HCT116 (cell line): ENCODE results near the gene DUOXA2. TPM values are rescaled to one million over a fixed set of nuclear protein-coding genes. Genes with fewer than 3 reads are reported as not detected.

Source experiments
- ATAC-seq: fragments of 200-7000 bp; cut with Tn5 transposase; 2 replicates; pipeline ENCODE4 v1.9.1; 2020; ENCODE audit warnings: mild to moderate bottlenecking, moderate library complexity
- BruUV-seq: library from RNA; stranded (reverse); fragments of 400-500 nt; replicated peaks from 2 replicates; lab custom pipeline; 2021; lab: Mats Ljungman, UMichigan
- CTCF ChIA-PET: fragments of 300-600 bp; sonication (Branson Sonifier 250); formaldehyde crosslinking; loops from one replicate; lab custom pipeline; 2021; ENCODE audit warnings: antibody characterized with exemption; lab: Charles Lee
- POLR2A ChIA-PET: fragments of 300-600, 350-600 bp; sonication (Branson Sonifier 250); formaldehyde crosslinking; loops from one replicate; lab custom pipeline; 2021; ENCODE audit warnings: antibody characterized with exemption; lab: Charles Lee
- RAD21 ChIA-PET, 2 experiments: fragments of 300-600 bp; sonication (Branson Sonifier 250); formaldehyde crosslinking; loops; one replicate each; lab custom pipeline; 2023; ENCODE audit warnings: low total read pairs in 2 of 2; ENCODE audit not compliant: uncharacterized antibody in 2 of 2, unreplicated experiment in 2 of 2, low non-redundant PET in 1 of 2; lab: Charles Lee
- DNase-seq: peaks from one replicate; pipeline ENCODE4 v3.0.0-alpha.2; 2010; ENCODE audit warnings: low read depth, low spot score
- H2AFZ ChIP-seq: fragments of 200-600 bp; shearing (Covaris generic), sonication (generic); 2 replicates; pipeline ENCODE4 v1.6.1; 2017; ENCODE audit warnings: low read depth, mixed run types, mixed read lengths, antibody characterized with exemption, low read length; ENCODE audit not compliant: poor library complexity, severe bottlenecking
- H3K27ac ChIP-seq: 2 replicates; pipeline ENCODE4 v1.5.1; 2012; ENCODE audit warnings: low read depth, low read length
- H3K27me3 ChIP-seq: fragments of 200-600 bp; sonication (generic); 2 replicates; pipeline ENCODE4 v1.6.1; 2016; ENCODE audit warnings: mixed run types, low read length, mixed read lengths; ENCODE audit not compliant: insufficient read depth
- H3K36me3 ChIP-seq, 2 experiments: fragments of 200-500 bp in 1 of 2; fragments of 200-600 bp in 1 of 2; sonication (Bioruptor generic) in 1 of 2; sonication (generic) in 1 of 2; 2 replicates each; pipeline versions ENCODE4 v1.5.1 to v1.6.1; 2014 to 2016; ENCODE audit warnings: low read length in 2 of 2, inconsistent platforms in 1 of 2, mixed read lengths in 1 of 2, mixed run types in 1 of 2; ENCODE audit not compliant: insufficient read depth in 2 of 2, control insufficient read depth in 1 of 2
- H3K4me1 ChIP-seq, 2 experiments: fragments of 200-600 bp in 1 of 2; sonication (generic) in 1 of 2; 2 replicates each; pipeline versions ENCODE4 v1.5.1 to v1.6.1; 2012 to 2017; ENCODE audit warnings: low read length in 2 of 2, inconsistent platforms in 1 of 2, mild to moderate bottlenecking in 1 of 2, mixed read lengths in 1 of 2, mixed run types in 1 of 2, moderate library complexity in 1 of 2; ENCODE audit not compliant: insufficient read depth in 2 of 2, control insufficient read depth in 1 of 2
- H3K4me2 ChIP-seq: fragments of 200-600 bp; sonication (generic); 2 replicates; pipeline ENCODE4 v1.6.1; 2017; ENCODE audit warnings: mixed run types, low read length, mixed read lengths
- H3K4me3 ChIP-seq, 2 experiments: fragments of 200-600 bp in 1 of 2; sonication (generic) in 1 of 2; replicated peaks in 1 of 2; 2 replicates each; pipeline ENCODE4 v1.5.1; 2011 to 2016; ENCODE audit warnings: low read length in 2 of 2, control low read depth in 1 of 2, low read depth in 1 of 2, mild to moderate bottlenecking in 1 of 2, mixed read lengths in 1 of 2, mixed run types in 1 of 2
- H3K79me2 ChIP-seq: fragments of 200-600 bp; sonication (generic); 2 replicates; pipeline ENCODE4 v1.6.1; 2017; ENCODE audit warnings: mild to moderate bottlenecking, mixed run types, low read length, moderate library complexity, mixed read lengths; ENCODE audit not compliant: insufficient read depth
- H3K9ac ChIP-seq: fragments of 200-600 bp; sonication (generic); 2 replicates; pipeline ENCODE4 v1.6.1; 2016; ENCODE audit warnings: low read length, mixed read lengths
- H3K9me2 ChIP-seq: fragments of 200-600 bp; sonication (generic), shearing (Covaris generic); 2 replicates; pipeline ENCODE4 v1.6.1; 2017; ENCODE audit warnings: mixed run types, mild to moderate bottlenecking, moderate library complexity; ENCODE audit not compliant: insufficient read depth
- H3K9me3 ChIP-seq, 2 experiments: fragments of 200-500 bp in 1 of 2; fragments of 200-600 bp in 1 of 2; sonication (Bioruptor generic) in 1 of 2; sonication (generic) in 1 of 2; 2 replicates each; pipeline ENCODE4 v1.6.1; 2014 to 2017; ENCODE audit warnings: low read length in 2 of 2, mixed read lengths in 2 of 2, inconsistent platforms in 1 of 2, low read depth in 1 of 2, mild to moderate bottlenecking in 1 of 2, mixed run types in 1 of 2, moderate library complexity in 1 of 2; ENCODE audit not compliant: control insufficient read depth in 1 of 2, insufficient read depth in 1 of 2
- H4K20me1 ChIP-seq: fragments of 200-600 bp; sonication (generic), shearing (Covaris generic); 2 replicates; pipeline ENCODE4 v1.6.1; 2017; ENCODE audit warnings: mixed run types, mild to moderate bottlenecking, moderate library complexity; ENCODE audit not compliant: insufficient read depth
- CEBPB ChIP-seq: IDR thresholded peaks from 2 replicates; pipeline ENCODE4 v1.6.1; 2012; ENCODE audit warnings: low read depth
- EGR1 ChIP-seq: IDR thresholded peaks from 2 replicates; pipeline ENCODE4 v1.6.1; 2012; ENCODE audit warnings: low read depth
- EZH2phosphoT487 ChIP-seq: fragments of 200-600 bp; IDR thresholded peaks from 2 replicates; pipeline ENCODE4 v1.6.1; 2018; ENCODE audit warnings: antibody characterized with exemption, borderline replicate concordance
- JUND ChIP-seq: IDR thresholded peaks from 2 replicates; pipeline ENCODE4 v1.6.1; 2012
- MAX ChIP-seq: IDR thresholded peaks from 2 replicates; pipeline ENCODE4 v1.6.1; 2012
- POLR2AphosphoS5 ChIP-seq: IDR thresholded peaks from 2 replicates; pipeline ENCODE4 v1.6.1; 2011; ENCODE audit warnings: mild to moderate bottlenecking, low read depth, low read length, moderate library complexity
- RAD21 ChIP-seq: IDR thresholded peaks from 2 replicates; pipeline ENCODE4 v1.6.1; 2012; ENCODE audit warnings: low read depth, mild to moderate bottlenecking
- SIN3A ChIP-seq: IDR thresholded peaks from 2 replicates; pipeline ENCODE4 v1.6.1; 2012; ENCODE audit warnings: low read depth
- SP1 ChIP-seq: IDR thresholded peaks from 2 replicates; pipeline ENCODE4 v1.6.1; 2012; ENCODE audit warnings: low read depth
- TCF7L2 ChIP-seq: IDR thresholded peaks from 2 replicates; pipeline ENCODE4 v1.7.0; 2011; ENCODE audit warnings: borderline replicate concordance, inconsistent platforms; ENCODE audit not compliant: insufficient read depth, insufficient read length; ENCODE audit errors: extremely low read depth
- YY1 ChIP-seq: IDR thresholded peaks from 2 replicates; pipeline ENCODE4 v1.6.1; 2011; ENCODE audit warnings: low read length, low read depth, moderate library complexity, mild to moderate bottlenecking; ENCODE audit not compliant: insufficient replicate concordance; ENCODE audit errors: extremely low read depth
- ZNF274 ChIP-seq: fragments of 200-500 bp; sonication (Bioruptor generic); IDR thresholded peaks from 2 replicates; pipeline ENCODE4 v1.6.1; 2014; ENCODE audit warnings: mild to moderate bottlenecking, low read depth, low read length, inconsistent platforms
- intact Hi-C: fragments of 100-400 bp; cut with micrococcal nuclease; formaldehyde crosslinking; loops from 2 replicates; pipeline ENCODE4 v1.10.0; 2022
- total RNA-seq: library from RNA; stranded (reverse); gene quantifications from one replicate; pipeline ENCODE4 v1.2.1, GENCODE V29; 2021; ENCODE audit not compliant: unreplicated experiment
- TF ChIP-seq, protein P1 (sequence below): IDR thresholded peaks from 2 replicates; pipeline ENCODE4 v1.6.1; 2011; ENCODE audit warnings: mild to moderate bottlenecking, low read length, moderate library complexity; ENCODE audit not compliant: insufficient replicate concordance; ENCODE audit errors: extremely low read depth
- TF ChIP-seq, protein P2 (sequence below): IDR thresholded peaks from 2 replicates; pipeline ENCODE4 v1.6.1; 2012

Gene DUOXA2
- total RNA-seq, 1 experiment from 2014 or later, result not detected

DNA sequence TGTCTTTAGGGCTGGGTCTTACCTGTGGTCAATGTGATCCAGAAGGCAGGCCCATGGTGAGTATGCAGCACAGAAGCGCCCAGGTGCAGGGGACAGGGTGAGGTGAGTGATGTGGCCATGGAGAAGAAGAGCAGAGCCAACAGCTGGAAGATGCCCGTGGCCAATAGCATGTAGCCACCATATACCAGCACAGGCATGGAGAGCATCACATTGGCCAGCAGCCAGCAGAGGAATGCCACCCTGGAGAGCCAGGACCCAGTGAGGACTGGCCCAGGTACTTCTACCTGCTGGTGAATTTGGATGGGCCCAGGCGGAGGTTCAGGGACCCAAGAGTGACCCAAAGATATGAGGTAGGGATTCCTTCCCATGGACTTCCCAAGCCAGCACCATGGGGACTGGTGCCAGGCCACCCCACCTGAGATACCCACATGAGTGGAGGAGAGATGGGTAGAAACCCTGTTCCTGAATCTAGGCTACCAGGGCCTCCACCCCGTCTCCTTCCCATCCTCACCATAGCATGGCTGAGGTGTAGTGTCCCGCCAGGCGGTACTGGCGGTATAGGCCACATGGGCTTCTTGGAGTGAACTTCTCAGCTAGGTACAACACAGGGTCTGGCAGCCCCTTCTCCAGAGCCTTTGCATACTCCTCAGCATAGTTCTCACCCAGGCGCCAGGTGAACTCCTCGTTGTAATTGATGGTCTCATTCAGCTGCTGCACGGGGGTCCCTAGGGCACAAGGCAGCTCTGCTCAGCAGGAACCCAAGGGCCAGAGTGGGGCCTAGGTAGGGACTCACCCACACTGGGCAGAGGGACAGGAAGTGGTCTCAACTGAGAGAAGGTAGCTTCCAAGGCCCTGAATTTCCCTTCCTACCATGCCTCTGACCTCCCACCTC lies 6.2 kb downstream of the DUOXA2 start (continued):
- TF ChIP-seq TCF7L2 (no peak), EZH2phosphoT487 (no peak), SP1 (no peak), JUND (no peak), CEBPB (no peak), MAX (no peak), RAD21 (no peak), YY1 (no peak)
- TF ChIP-seq, protein P1, sequence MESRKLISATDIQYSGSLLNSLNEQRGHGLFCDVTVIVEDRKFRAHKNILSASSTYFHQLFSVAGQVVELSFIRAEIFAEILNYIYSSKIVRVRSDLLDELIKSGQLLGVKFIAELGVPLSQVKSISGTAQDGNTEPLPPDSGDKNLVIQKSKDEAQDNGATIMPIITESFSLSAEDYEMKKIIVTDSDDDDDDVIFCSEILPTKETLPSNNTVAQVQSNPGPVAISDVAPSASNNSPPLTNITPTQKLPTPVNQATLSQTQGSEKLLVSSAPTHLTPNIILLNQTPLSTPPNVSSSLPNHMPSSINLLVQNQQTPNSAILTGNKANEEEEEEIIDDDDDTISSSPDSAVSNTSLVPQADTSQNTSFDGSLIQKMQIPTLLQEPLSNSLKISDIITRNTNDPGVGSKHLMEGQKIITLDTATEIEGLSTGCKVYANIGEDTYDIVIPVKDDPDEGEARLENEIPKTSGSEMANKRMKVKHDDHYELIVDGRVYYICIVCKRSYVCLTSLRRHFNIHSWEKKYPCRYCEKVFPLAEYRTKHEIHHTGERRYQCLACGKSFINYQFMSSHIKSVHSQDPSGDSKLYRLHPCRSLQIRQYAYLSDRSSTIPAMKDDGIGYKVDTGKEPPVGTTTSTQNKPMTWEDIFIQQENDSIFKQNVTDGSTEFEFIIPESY, result no peak
- TF ChIP-seq, protein P2, sequence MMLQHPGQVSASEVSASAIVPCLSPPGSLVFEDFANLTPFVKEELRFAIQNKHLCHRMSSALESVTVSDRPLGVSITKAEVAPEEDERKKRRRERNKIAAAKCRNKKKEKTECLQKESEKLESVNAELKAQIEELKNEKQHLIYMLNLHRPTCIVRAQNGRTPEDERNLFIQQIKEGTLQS, result no peak

GRCh38 chr15:45121020-45121419 lies 6.9 kb downstream of the DUOXA2 start:
- DNase-seq (no peak), ATAC-seq (no peak)
- no peaks in the 10 kb centered on the region for H3K9me2 ChIP-seq
- ChIA-PET CTCF (interaction anchor here (0.9 to 1.3 kb wide), 2 partner anchors 9 to 42 kb away, joined by 3 to 4 read pairs; partner anchors contain the start of genes DUOX1 and DUOXA1), POLR2A (no interaction called here), RAD21 (no interaction called here)
- H3K9me3 ChIP-seq, result no peaks in the 10 kb centered on the region
- TF ChIP-seq POLR2AphosphoS5, result no peak
- no peak for TF ChIP-seq JUND
- TF ChIP-seq SIN3A, result no peak
- TF ChIP-seq YY1, result no peak
- no peak for TF ChIP-seq TCF7L2
- no peak for TF ChIP-seq EGR1
- no peak for TF ChIP-seq ZNF274
- no peaks in the 10 kb centered on the region for H4K20me1 ChIP-seq
- no peaks in the 10 kb centered on the region for H3K27me3 ChIP-seq
- H3K4me3 ChIP-seq, result no peak overlapping the region
- intact Hi-C loops, result loop anchor here (10.0 kb wide), 1 partner anchor 156 kb away; no protein-coding TSS in a partner anchor
- no peaks in the 10 kb centered on the region for H3K79me2 ChIP-seq
- no peak overlapping the region for H3K4me2 ChIP-seq
- H2AFZ ChIP-seq, result no peak overlapping the region
- H3K9ac ChIP-seq, result no peak overlapping the region
- no TSS peak for BruUV-seq
- no peaks in the 10 kb centered on the region for H3K36me3 ChIP-seq
- no peak overlapping the region for H3K27ac ChIP-seq
- H3K4me1 ChIP-seq, result peaks cover 2 to 16% of the 10 kb centered on the region in 2 experiments; a peak in 3 of 4 replicates
